CD4-positive, alpha-beta T cell treated with Interleukin-4 for 1 hour (primary cell): Measurements from ENCODE around the gene GTF2H3.

Source experiments
- DNase-seq, 2 donors: peaks; one replicate each; pipeline ENCODE4 v3.0.0-alpha.2; 2020 to 2022

Gene GTF2H3

GRCh38 chr12:123645878-123646277 is 12.2 kb downstream of the GTF2H3 start:
- DNase-seq, result no peak

GRCh38 chr12:123648401-123648800 is 14.8 kb downstream of the GTF2H3 start:
- DNase-seq, result no peak

GRCh38 chr12:123654129-123654701 is 20.6 kb downstream of the GTF2H3 start:
- no peak for DNase-seq

GRCh38 chr12:123655420-123655819 is 21.8 kb downstream of the GTF2H3 start:
- DNase-seq, result no peak

- DNase-seq, result no peak
These were observed 22.8 kb downstream of the GTF2H3 start for GRCh38 chr12:123656392-123656791.

GRCh38 chr12:123657211-123657610 is 23.6 kb downstream of the GTF2H3 start:
- no peak for DNase-seq

- no peak for DNase-seq
These were observed 26.5 kb downstream of the GTF2H3 start for GRCh38 chr12:123659996-123660727.

GRCh38 chr12:123667771-123668170 is 34.1 kb downstream of the GTF2H3 start:
- DNase-seq, result no peak

GRCh38 chr12:123670882-123671728 is 37.5 kb downstream of the GTF2H3 start, which contains the start of gene TCTN2:
Gene TCTN2 (plus strand): TSS chr12:123671113. CDS start chr12:123671241, 128 bp downstream.
- peak; percentile 93 to 94 for DNase-seq

GRCh38 chr12:123671876-123672275 is 38.2 kb downstream of the GTF2H3 start:
- no peak for DNase-seq

- no peak for DNase-seq
These were observed 41.8 kb downstream of the GTF2H3 start for GRCh38 chr12:123675436-123675835.

GRCh38 chr12:123676616-123677320 is 43.1 kb downstream of the GTF2H3 start:
- no peak for DNase-seq

- no peak for DNase-seq
These were observed 45.4 kb downstream of the GTF2H3 start for GRCh38 chr12:123678981-123679380.

- no peak for DNase-seq
These were observed 48.0 kb downstream of the GTF2H3 start for GRCh38 chr12:123681605-123682004.

- no peak for DNase-seq
These were observed 50.3 kb downstream of the GTF2H3 start for GRCh38 chr12:123683964-123684363.

GRCh38 chr12:123686636-123687190 is 53.1 kb downstream of the GTF2H3 start:
- no peak for DNase-seq

- no peak for DNase-seq
These were observed 56.7 kb downstream of the GTF2H3 start for GRCh38 chr12:123690191-123690840.

GRCh38 chr12:123696207-123696606 is 62.6 kb downstream of the GTF2H3 start:
- no peak for DNase-seq

GRCh38 chr12:123696646-123697045 is 63.0 kb downstream of the GTF2H3 start:
- no peak for DNase-seq

- no peak for DNase-seq
These were observed 72.3 kb downstream of the GTF2H3 start for GRCh38 chr12:123705935-123706334.

- DNase-seq, result no peak
These were observed 73.8 kb downstream of the GTF2H3 start for GRCh38 chr12:123707466-123707865.
